SH-SY5Y (cell line): ENCODE measurements around the gene RASGEF1C.

ENCODE experiments used
- GATA2 ChIP-seq: IDR thresholded peaks from 2 replicates; pipeline ENCODE4 v1.6.1; 2011; ENCODE audit warnings: mild to moderate bottlenecking, low read depth, low read length
- GATA3 ChIP-seq: IDR thresholded peaks from 2 replicates; pipeline ENCODE4 v1.6.1; 2011; ENCODE audit warnings: low read depth, mild to moderate bottlenecking, low read length, moderate library complexity

DNA sequence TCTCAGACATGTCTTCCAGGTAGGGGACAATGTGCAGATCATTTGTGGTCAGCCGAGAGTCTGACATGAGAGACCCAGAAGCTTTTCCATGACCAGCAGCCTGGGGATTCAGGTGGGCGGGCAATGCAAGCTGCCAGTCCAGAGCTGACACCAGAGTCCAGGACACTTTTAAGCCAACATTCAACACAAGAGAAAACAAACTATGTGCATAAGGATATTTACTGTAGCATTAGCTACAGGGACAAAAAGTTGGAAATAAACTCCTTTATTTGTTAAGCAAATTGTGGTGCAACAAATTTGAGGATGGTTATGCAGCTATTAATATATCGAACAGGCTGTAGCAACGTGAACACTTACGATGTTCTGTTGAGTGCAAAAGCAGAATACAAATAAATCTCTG, 127.5 kb downstream of the RASGEF1C start:
- TF ChIP-seq GATA2 (no peak), GATA3 (no peak)
